NCI-H2227 (cell line): ENCODE results near the gene RIPOR3.
"Not testable (repeated sequence)": the region's sequence is repeated elsewhere in the genome, so short reads cannot be mapped to it uniquely, and the experiment has no call there.

Experiments
- DNase-seq: peaks from one replicate; lab custom pipeline; 2025; ENCODE audit not compliant: unreplicated experiment; lab: John Stamatoyannopoulos, UW

The RIPOR3 gene

GRCh38 chr20:50680105-50680960, 11.0 kb downstream of the RIPOR3 start:
- no peak for DNase-seq

DNA sequence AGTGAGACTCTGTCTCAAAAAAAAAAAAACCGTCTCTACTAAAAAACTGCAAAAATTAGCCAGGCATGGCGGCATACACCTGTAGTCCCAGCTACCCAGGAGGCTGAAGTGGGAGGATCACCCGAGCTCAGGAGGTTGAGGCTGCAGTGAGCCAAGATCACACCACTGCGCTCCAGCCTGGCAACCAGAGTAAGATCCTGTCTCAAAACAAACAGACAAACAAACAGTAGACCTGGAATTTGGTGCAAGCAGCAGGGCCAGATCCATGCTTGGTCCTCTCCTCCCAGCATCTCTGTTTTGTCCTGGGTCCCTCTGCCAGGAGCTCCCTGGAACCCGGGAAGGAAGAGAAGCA, 11.6 kb downstream of the RIPOR3 start:
- DNase-seq, result no peak

DNA sequence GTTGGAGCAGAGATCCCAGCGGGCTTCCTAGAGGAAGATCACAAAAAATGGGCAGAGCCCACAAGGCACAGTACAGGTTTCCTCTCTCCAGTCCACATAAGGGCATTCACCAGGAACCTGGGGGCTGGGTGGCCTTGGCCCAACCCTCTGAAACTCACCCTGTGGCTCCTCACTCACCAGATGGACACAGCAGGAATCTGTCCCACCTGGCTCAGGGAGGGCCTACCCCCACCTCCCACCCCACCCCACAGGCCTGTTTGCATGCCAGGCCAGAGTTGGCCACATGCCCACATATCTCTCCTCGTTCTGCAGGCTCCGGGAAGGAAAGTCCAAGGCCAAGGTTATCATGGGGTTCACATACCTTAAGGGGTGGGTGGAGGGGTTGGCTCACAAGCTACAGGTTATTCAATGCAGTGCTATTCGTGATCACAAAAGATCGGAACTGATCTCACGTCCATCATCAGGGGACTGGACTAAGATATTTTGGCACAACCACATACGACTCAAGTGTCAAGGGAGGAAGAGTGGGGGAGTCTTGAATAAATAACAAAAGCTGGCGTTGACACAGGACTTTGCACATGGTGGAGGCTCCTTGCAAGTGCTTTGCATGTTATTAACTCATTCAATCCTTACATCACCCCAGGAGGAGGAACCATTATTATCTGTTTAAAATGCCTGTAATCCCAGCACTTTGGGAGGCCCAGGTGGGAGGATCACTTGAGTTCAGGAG, 13.0 kb downstream of the RIPOR3 start:
- DNase-seq, result no peak

- DNase-seq, result no peak
Measured at GRCh38 chr20:50676858-50677257, 14.5 kb downstream of the RIPOR3 start.

GRCh38 chr20:50676377-50676731, 15.0 kb downstream of the RIPOR3 start:
- DNase-seq, result not testable (repeated sequence)

GRCh38 chr20:50675671-50676376, 15.5 kb downstream of the RIPOR3 start:
- DNase-seq, result no peak

GRCh38 chr20:50674138-50674825, 17.1 kb downstream of the RIPOR3 start:
- no peak for DNase-seq

DNA sequence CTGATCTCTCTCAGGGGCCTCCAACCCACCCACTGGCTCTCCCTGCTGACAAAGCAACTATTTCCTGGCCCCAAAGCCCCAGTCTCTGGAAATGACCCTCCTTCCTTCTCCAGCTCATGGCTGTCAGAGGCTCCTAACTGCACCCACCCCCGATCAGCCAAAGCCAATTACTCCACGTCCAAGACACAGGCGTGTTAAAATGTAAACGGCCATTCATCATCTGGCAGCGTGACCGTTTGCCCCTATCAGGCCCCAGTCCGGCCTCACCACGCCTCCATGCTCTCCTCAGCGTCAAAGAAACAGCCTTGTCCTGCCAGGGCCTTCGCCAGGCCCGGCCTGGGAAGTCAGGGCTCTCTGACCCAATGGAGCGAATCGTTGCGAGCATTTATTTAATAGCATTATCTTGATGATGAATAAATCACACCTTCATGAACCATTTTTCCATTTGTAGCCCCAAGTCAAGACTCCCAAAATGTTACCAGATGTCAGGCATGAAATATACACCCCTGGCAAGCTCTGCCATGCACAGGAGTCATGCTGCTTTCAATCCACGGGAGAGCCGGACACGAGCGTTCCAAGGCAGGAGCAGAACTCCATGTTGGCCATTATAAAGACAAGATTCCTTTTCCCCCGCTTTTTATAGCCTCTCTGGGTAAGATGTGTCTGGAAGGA, 17.7 kb downstream of the RIPOR3 start:
- DNase-seq, result no peak

DNA sequence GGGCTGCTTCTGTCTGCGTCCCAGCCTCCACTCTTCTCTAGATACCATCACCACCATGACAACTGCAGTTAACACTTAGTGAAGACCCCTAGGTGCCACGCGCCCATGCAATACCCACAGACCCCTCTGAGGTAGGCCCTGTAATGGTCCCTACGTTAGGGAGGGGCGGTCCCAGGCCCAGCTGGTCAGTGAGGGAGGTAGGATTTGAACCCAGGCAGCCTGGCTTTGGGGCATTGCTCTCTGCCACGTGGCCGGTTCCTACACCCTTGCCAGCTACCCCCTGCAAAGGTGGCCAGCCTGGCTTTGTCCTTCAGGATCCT, 18.2 kb downstream of the RIPOR3 start:
- DNase-seq, result no peak

- DNase-seq, result no peak
Measured at GRCh38 chr20:50672400-50673145, 18.8 kb downstream of the RIPOR3 start.

DNA sequence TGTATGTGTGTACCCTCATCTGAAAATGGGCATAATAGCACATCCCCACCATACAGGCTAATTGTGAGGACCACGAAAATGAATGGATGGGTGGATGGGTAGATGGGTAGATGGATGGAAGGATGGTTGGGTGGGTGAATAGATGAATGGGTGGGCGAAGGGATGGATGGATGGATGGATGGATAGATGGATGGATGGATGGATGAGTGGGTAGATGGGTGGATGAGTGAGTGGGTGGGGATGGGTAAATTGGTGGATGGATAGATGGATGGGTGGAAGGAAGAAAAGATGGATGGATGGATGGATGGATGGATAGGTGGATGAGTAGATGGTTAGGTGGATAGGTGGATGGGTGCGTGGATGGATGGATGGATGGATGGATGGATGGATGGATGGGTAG, 19.7 kb downstream of the RIPOR3 start:
- no peak for DNase-seq

DNA sequence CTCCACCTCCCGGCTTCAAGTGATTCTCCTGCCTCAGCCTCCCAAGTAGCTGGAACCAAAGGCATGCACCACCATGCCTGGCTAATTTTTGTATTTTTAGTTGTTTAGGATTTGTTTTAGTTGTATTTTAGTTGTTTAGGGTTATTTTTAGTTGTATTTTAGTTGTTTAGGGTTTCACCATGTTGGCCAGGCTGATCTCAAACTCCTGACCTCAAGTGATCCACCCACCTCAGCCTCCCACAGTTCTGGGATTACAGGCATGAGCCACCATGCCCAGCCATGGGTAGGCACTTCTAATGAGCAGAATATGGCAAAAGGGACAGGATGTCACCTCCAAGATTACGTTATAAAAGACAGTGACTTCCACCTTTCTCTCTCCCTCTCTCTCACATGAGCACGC, 20.3 kb downstream of the RIPOR3 start:
- DNase-seq, result not testable (repeated sequence)

DNA sequence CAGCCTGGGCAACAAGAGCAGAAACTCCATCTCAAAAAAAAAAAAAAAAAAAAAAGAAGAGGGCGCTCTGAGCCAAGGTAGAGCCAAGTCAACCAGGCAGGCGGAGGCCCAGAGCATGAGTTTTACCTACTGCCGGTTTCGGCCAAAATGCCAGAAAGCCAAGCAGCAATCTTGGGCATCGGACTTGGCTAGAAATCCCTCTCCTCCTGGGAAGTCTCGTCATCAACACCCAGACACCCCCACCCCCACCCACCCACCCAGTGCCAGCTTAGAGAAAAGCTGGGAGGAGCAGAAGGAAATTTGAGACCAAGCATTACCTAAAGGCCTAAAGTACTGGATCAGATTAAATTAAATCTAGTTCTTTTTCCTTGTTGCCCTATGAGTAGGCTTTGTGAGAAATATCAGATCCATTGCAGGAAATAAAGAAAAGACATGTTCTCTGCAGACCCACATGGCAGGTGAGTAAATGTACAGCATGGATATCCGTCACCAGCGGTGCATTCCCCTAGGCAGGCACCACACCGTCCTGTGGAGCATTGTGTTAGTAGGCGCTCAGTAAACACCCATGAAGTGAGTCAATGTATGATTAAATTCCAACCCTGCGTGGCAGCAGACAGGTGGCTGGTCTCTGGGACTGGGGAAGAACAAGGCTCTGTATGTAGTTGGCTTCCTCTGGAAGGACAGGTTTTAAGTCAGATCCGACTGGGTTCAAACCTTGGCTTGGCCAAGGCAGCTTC, 21.0 kb downstream of the RIPOR3 start:
- DNase-seq, result no peak

DNA sequence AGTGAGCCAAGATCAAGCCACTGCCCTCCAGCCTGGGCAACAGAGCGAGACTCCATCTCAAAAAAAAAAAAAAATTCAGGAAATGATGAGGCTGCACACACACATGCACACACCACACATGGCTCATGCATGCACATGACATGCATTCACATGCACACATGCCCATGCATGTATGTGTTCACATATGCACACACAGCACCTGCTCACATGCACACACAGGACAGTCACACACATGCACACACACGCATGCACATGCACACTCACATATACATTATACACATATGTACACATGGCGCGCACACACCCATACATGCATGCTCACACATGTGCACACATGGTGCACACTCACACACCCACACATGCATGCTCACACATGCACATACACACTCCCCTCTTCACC, 22.5 kb downstream of the RIPOR3 start:
- no peak for DNase-seq

DNA sequence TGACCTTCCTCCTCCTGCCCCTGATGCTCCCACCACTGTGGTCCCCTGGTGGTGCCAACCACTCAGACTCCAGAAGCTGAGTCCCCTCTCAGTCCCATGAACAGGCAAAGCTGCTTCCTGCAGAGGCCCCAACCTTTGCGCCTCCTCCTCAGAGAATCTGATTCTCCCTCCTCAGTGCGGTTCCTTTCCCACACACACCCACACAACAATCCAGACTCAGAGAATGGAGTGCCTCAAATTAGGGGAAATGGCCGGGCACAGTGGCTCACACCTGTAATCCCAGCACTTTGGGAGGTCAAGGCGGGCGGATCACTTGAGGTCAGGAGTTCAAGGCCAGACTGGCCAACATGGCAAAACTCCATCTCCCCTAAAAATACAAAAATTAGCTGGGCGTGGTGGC, 23.0 kb downstream of the RIPOR3 start:
- no peak for DNase-seq

- DNase-seq, result no peak
Measured at GRCh38 chr20:50666709-50667298, 24.5 kb downstream of the RIPOR3 start.

GRCh38 chr20:50664254-50664653, 27.1 kb downstream of the RIPOR3 start:
- DNase-seq, result no peak

DNA sequence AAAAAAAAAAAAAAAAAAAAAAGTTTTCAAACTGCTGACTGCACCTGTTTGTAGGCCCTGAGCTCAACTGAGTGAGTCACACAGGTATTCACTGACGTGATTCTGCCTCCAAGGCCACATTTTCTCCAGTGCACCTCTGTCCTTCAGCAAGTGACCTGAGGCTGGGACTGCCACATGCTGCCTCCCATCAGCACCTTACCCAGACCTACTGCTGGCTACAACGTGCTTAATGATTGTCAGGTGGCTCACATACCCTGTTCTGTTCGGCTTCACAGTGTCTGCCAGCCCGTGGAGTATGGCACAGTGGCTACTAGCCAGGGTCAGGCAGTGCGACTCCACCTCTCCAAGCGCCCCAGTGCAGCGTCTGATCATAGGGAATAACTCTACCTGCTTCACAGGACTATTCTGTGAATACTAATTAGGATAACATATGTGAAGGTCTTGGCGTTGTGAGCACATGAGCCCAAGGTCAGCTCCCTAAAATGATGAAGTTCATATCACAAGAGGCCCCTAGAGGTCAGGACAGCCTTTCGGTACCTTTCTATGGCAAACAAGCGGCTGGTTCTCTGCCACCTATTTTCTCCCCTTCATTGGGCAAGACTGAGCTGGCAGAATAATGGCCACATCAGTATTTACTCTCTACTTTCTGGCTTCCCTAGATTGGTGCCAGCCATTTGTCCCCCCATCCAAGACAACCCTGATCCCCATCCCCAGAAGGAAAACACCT, 28.1 kb downstream of the RIPOR3 start:
- DNase-seq, result no peak
